Measurements from ENCODE around the gene EXOSC7. TPM values are rescaled to one million over a fixed set of nuclear protein-coding genes. Genes with fewer than 3 reads are reported as not detected.

EXOSC7 gene
- total RNA-seq, 2 donors from 2014 or later: 61.2 to 69.4 TPM

- H3K27ac Mint-ChIP-seq: no peak within 1 kb of the TSS
Measured at GRCh38 chr3:45026038-45026437, 50.0 kb downstream of the EXOSC7 start, which contains the start of gene CLEC3B. Gene CLEC3B (plus strand): TSS chr3:45026303. CDS start chr3:45026363, 60 bp downstream.

DNA sequence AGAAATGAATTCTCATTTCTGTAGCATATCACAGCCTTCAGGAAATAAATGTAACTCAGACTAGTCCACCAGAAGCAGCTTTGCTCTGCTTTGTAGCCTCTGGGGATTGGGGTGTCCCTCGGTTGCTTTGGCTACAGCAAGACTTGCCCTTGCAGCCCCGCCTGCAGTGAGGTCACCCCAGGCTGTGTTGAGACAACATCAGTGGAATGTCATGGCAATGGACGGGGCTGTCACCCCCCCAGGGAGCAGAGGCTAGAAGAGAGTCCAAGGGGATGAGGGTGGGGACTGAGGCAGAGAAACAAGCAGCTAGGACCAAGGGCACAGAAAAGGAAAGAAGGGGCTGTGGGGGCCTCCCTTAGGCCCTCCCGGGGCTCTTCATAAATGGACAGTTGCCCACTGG lies 50.9 kb downstream of the EXOSC7 start:
- DNase-seq: no peak

More at GRCh38 chr3:45026038-45026437, 50.0 kb downstream of the EXOSC7 start, which contains the start of gene CLEC3B:
- Mint-ChIP-seq H3K4me1 (peaks cover 27% of the 10 kb centered on the region), H3K4me3 (no peak within 1 kb of the TSS), H3K27me3 (ENCODE audit: insufficient read depth) (peaks cover 60% of the 10 kb centered on the region), H3K9me3 (no peaks in the 10 kb centered on the region), H3K36me3 (ENCODE audit: low read depth) (no peaks in the 10 kb centered on the region)
- Histone ChIP-seq H3K4me1 (ENCODE audit: control insufficient read depth, insufficient read depth, low read length) (peaks cover 6% of the 10 kb centered on the region), H3K4me3 (ENCODE audit: low read length) (no peak within 1 kb of the TSS), H3K36me3 (ENCODE audit: control insufficient read depth, insufficient read depth, low read length) (no peaks in the 10 kb centered on the region), H3K9ac (ENCODE audit: extremely low read depth, low read length, poor library complexity, severe bottlenecking) (no peak within 1 kb of the TSS), H3K9me3 (ENCODE audit: control insufficient read depth, low read length) (no peaks in the 10 kb centered on the region), H3K27ac (ENCODE audit: low read depth, low read length) (no peak within 1 kb of the TSS), H3K27me3 (ENCODE audit: control insufficient read depth, insufficient read depth, low read length, poor library complexity, severe bottlenecking) (peaks cover 30% of the 10 kb centered on the region)
- no peak for DNase-seq
- 87 to 95% methylated on average over 6 to 13 of the region's 13 CpGs for WGBS, 2 experiments (ENCODE audit: insufficient coverage in 1 of 2, insufficient read length in 1 of 2)
- TF ChIP-seq, protein P1, sequence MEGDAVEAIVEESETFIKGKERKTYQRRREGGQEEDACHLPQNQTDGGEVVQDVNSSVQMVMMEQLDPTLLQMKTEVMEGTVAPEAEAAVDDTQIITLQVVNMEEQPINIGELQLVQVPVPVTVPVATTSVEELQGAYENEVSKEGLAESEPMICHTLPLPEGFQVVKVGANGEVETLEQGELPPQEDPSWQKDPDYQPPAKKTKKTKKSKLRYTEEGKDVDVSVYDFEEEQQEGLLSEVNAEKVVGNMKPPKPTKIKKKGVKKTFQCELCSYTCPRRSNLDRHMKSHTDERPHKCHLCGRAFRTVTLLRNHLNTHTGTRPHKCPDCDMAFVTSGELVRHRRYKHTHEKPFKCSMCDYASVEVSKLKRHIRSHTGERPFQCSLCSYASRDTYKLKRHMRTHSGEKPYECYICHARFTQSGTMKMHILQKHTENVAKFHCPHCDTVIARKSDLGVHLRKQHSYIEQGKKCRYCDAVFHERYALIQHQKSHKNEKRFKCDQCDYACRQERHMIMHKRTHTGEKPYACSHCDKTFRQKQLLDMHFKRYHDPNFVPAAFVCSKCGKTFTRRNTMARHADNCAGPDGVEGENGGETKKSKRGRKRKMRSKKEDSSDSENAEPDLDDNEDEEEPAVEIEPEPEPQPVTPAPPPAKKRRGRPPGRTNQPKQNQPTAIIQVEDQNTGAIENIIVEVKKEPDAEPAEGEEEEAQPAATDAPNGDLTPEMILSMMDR (conservative IDR thresholded peaks at IDR 0.05): no peak

DNA sequence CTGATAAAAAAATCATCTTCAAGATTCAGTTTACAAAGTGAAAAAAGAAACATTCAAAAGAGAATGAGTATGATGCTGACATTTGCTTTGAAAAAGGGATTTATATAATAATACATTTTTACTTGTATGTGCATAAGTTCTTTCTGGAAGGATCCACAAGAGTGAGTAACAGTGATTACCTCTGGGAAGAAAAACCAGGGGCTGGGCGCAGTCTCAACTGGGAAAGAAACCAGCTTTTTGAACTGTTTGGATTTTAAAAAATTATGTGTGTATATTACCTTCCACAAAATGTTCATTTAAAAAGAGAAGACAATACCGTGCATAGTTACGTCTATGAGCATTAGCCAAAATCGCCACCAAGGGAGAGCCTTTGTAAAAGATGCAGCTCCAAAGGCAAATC lies 51.4 kb downstream of the EXOSC7 start:
- peaks cover 37% of the 10 kb centered on the region for H3K27me3 ChIP-seq (ENCODE audit: control insufficient read depth, insufficient read depth, low read length, poor library complexity, severe bottlenecking)
- no peak overlapping the region for H3K9ac ChIP-seq (ENCODE audit: extremely low read depth, low read length, poor library complexity, severe bottlenecking)
- DNase-seq: no peak
- no peak overlapping the region for H3K27ac ChIP-seq (ENCODE audit: low read depth, low read length)
- peaks cover 67% of the 10 kb centered on the region for H3K27me3 Mint-ChIP-seq (ENCODE audit: insufficient read depth)
- TF ChIP-seq, protein P1 (conservative IDR thresholded peaks at IDR 0.05): no peak
- no peaks in the 10 kb centered on the region for H3K36me3 ChIP-seq (ENCODE audit: control insufficient read depth, insufficient read depth, low read length)
- peaks cover 6% of the 10 kb centered on the region for H3K4me1 ChIP-seq (ENCODE audit: control insufficient read depth, insufficient read depth, low read length)
- H3K4me3 Mint-ChIP-seq: no peak overlapping the region
- WGBS, 2 experiments (ENCODE audit: insufficient coverage in 1 of 2, insufficient read length in 1 of 2): 91 to 97% methylated on average over 4 of the region's 4 CpGs
- H3K27ac Mint-ChIP-seq: no peak overlapping the region
- no peak overlapping the region for H3K4me3 ChIP-seq (ENCODE audit: low read length)
- peaks cover 25% of the 10 kb centered on the region for H3K4me1 Mint-ChIP-seq
- no peaks in the 10 kb centered on the region for H3K9me3 Mint-ChIP-seq
- H3K9me3 ChIP-seq (ENCODE audit: control insufficient read depth, low read length): no peaks in the 10 kb centered on the region
- no peaks in the 10 kb centered on the region for H3K36me3 Mint-ChIP-seq (ENCODE audit: low read depth)

More for the DNA sequence above, 50.9 kb downstream of the EXOSC7 start:
- Mint-ChIP-seq H3K9me3 (no peaks in the 10 kb centered on the region), H3K4me1 (peaks cover 25% of the 10 kb centered on the region), H3K36me3 (ENCODE audit: low read depth) (no peaks in the 10 kb centered on the region), H3K27me3 (ENCODE audit: insufficient read depth) (peaks cover 62% of the 10 kb centered on the region), H3K4me3 (no peak overlapping the region), H3K27ac (no peak overlapping the region)
- Histone ChIP-seq H3K27ac (ENCODE audit: low read depth, low read length) (no peak overlapping the region), H3K9ac (ENCODE audit: extremely low read depth, low read length, poor library complexity, severe bottlenecking) (no peak overlapping the region), H3K27me3 (ENCODE audit: control insufficient read depth, insufficient read depth, low read length, poor library complexity, severe bottlenecking) (peaks cover 32% of the 10 kb centered on the region), H3K4me1 (ENCODE audit: control insufficient read depth, insufficient read depth, low read length) (peaks cover 6% of the 10 kb centered on the region), H3K9me3 (ENCODE audit: control insufficient read depth, low read length) (no peaks in the 10 kb centered on the region), H3K36me3 (ENCODE audit: control insufficient read depth, insufficient read depth, low read length) (no peaks in the 10 kb centered on the region), H3K4me3 (ENCODE audit: low read length) (no peak overlapping the region)
- WGBS, 2 experiments (ENCODE audit: insufficient coverage in 1 of 2, insufficient read length in 1 of 2): 73 to 87% methylated on average over 3 to 4 of the region's 4 CpGs
- TF ChIP-seq, protein P1 (conservative IDR thresholded peaks at IDR 0.05): no peak

All from endodermal cell (in vitro differentiated cells).